Epithelial cell of proximal tubule (primary cell): ENCODE data around the gene CFAP221. TPM values are rescaled to one million over a fixed set of nuclear protein-coding genes. Genes with fewer than 3 reads are reported as not detected.

Experiments
- DNase-seq: peaks from one replicate; pipeline ENCODE4 v3.0.0-alpha.2; 2011; ENCODE audit warnings: low read depth
- H3K4me3 ChIP-seq: 2 replicates; pipeline ENCODE4 v1.5.1; 2011; ENCODE audit warnings: low read depth, mild to moderate bottlenecking, low read length
- total RNA-seq: library from RNA; depleted of rRNA; stranded (reverse); fragments of >200 nt; gene quantifications from 2 replicates; pipeline ENCODE4 v1.2.3, GENCODE V29; 2015
- TF ChIP-seq, protein P1 (sequence below): conservative IDR thresholded peaks from 2 replicates; pipeline ENCODE4 v1.5.1; 2012; ENCODE audit warnings: low read depth, mild to moderate bottlenecking, low read length

CFAP221 gene
- total RNA-seq, 1 donor from 2014 or later = not detected

DNA sequence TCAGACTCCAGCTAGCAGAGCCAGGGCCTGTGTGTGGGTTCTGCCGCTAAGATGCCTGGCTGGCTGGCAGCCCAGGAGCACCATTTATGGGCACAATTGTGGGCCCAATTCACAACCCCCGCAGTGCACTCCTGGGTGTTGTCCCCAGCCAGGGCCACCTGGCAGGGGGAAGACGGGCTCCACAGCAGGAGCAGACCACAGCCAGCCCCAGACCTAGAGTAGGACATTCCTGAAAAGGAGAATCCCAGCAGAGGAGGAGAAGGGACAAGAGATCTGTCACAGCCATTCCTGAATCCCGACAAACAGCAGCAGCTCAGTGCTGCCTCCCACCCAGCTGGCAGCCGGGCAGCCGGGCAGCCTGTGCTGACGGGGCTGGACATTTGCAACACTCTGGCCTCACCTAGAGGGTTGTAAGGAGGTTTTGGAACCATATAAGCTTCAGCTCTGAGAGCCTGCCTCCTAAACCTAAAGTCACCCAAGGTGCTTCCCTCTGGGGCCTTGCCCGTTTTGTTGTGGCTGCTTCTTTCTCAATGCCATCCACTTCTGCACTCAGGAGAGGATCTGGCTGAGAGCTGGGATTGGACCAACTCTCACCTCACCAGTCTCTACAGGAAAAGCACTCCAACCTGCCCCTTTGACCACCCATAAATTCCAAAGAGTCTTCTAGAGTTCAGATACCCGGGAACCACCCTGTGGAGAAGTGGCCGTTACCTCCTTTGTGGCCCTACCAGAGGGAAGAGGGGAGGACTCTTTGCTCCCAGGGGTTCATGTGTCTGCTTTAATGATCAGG is 130.7 kb downstream of the CFAP221 start:
- H3K4me3 ChIP-seq = no peak overlapping the region
- DNase-seq = no peak
- TF ChIP-seq, protein P1, sequence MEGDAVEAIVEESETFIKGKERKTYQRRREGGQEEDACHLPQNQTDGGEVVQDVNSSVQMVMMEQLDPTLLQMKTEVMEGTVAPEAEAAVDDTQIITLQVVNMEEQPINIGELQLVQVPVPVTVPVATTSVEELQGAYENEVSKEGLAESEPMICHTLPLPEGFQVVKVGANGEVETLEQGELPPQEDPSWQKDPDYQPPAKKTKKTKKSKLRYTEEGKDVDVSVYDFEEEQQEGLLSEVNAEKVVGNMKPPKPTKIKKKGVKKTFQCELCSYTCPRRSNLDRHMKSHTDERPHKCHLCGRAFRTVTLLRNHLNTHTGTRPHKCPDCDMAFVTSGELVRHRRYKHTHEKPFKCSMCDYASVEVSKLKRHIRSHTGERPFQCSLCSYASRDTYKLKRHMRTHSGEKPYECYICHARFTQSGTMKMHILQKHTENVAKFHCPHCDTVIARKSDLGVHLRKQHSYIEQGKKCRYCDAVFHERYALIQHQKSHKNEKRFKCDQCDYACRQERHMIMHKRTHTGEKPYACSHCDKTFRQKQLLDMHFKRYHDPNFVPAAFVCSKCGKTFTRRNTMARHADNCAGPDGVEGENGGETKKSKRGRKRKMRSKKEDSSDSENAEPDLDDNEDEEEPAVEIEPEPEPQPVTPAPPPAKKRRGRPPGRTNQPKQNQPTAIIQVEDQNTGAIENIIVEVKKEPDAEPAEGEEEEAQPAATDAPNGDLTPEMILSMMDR = no peak

DNA sequence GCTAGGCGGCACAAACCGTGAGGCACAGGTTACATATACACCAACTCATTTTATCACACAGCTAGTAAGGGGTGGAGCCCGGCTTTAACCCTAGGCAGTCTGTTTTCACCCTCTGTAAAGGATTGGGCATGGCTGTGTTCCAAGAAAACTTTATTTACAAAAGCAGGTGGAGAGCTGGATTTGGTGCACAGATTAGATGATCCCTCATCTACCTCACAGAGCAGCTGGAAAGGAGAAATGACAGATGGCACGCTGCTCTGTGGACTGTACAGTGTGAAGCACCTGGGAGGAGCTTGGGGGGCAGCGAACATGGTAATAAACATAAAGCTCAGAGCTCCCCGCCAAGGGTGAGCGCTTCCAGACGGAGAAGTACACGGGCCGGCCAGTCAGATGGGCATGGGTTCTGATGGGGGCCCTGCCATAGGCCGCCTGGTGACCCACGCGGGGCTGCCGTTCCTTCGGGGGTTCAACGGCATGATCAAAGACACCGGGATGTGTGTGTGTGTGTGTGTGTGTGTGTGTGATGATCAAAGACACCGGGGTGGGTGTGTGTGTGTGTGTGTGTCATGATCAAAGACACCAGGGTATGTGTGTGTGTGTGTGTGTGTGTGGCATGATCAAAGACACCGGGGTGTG is 133.9 kb downstream of the CFAP221 start:
- peak overlapping the region; percentile 93 for H3K4me3 ChIP-seq

DNA sequence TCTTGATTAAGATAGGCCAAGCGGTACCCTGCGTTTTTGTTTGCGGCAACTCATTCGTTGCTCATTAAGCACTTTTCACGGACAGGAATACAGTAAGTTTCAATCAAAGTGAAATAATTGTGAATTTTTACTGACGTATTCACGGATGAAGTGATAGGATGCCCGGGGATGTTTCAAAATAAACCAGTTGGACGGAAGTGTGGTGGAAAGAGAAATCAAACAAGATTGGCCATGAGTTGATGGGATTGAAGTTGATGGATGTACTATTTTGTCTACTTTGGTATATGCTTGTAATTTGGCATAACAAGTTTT is 135.2 kb downstream of the CFAP221 start:
- TF ChIP-seq, protein P1 = no peak
- H3K4me3 ChIP-seq = peak overlapping the region; percentile 93
- no peak for DNase-seq

More for the DNA sequence above, 133.9 kb downstream of the CFAP221 start:
- DNase-seq = no peak
- TF ChIP-seq, protein P1 = no peak

DNA sequence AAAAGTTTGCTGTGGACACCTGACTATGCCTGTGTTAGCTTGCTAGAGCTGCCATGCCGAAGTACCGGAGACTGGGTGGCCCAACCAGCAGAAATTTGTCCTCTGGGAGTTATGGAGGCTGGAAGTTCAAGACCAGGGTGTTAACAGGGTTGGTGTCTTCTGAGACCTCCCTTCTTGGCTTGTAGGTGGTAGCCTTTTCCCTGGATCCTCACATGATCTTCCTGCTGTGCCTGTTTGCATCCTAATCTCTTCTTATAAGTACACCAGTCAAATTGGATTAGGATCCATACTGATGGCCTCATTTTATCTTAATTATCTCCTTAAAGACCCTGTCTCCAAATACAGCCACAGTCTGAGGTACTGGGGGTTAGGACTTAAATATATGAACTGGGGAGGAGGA is 135.6 kb downstream of the CFAP221 start:
- peak overlapping the region; percentile 93 for H3K4me3 ChIP-seq
- TF ChIP-seq, protein P1 = no peak
- DNase-seq = no peak

DNA sequence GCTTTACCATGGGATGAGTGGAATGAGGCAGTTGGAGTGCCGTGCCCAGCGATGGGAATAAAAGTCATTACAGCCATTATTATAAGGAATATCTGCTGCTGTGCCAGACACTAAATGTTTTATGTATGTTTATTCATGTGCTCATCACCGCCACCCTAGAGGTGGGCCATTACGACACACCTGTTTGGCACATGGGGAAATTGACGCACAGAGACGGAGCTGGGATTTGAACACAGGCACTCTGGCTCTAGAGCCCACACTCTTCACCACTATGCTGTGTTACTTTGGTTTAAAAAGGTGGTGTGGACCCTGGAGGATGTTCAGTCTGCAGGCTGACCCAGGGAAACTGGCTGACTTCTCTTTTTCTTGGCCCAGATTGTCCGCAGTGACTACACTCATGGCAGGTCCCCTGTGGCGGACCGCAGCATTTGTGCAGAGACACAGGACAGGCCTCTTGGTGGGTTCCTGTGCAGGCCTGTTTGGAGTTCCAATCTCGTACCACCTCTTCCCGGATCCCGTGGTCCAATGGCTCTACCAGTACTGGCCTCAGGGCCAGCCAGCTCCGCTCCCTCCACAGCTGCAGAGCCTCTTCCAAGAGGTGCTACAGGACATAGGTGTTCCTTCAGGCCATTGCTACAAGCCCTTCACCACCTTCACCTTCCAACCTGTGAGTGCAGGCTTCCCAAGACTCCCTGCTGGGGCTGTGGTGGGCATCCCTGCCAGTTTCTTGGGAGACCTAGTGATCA is 136.4 kb downstream of the CFAP221 start:
- no peak for DNase-seq
- H3K4me3 ChIP-seq = no peak overlapping the region
- TF ChIP-seq, protein P1 = no peak

DNA sequence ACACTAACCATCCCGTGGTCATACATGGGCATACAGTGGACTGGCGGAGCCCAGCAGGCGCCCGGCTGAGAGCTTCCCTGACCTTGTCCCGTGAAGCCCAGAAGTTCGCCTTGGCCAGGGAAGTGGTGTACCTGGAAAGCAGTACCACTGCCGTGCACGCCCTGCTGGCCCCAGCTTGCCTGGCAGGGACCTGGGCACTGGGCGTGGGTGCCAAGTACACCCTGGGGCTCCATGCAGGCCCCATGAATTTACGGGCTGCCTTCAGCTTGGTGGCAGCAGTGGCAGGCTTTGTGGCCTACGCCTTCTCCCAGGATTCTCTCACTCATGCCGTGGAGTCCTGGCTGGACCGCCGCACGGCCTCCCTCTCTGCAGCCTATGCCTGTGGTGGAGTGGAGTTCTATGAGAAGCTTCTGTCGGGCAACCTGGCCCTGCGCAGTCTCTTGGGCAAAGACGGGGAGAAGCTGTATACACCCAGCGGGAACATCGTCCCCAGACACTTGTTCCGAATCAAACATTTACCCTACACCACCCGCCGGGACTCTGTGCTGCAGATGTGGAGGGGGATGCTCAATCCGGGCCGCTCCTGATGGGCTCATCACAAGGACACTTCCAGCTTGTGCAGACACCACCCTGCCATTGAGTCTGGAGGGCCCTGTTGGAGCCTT is 137.1 kb downstream of the CFAP221 start:
- TF ChIP-seq, protein P1 = no peak
- H3K4me3 ChIP-seq = no peak overlapping the region
- DNase-seq = no peak
